ENCODE measurements around the gene B3GAT1. TPM values are rescaled to one million over a fixed set of nuclear protein-coding genes. Genes with fewer than 3 reads are reported as not detected.

Gene B3GAT1
- total and polyA plus RNA-seq, 2 donors (not counting 1 experiment from before 2014, with no cell fraction given): 0.06 TPM; not detected in 1

GRCh38 chr11:134384406-134384805 is 27.6 kb downstream of the B3GAT1 start:
- Mint-ChIP-seq H3K4me3 (no peak overlapping the region), H3K9me3 (ENCODE audit: insufficient read depth) (no peaks in the 10 kb centered on the region), H3K27ac (no peak overlapping the region), H3K4me1 (no peaks in the 10 kb centered on the region), H3K27me3 (peaks cover 4% of the 10 kb centered on the region)
- H3K27ac ChIP-seq (ENCODE audit: low read length in 2 of 2): no peak overlapping the region
- intact Hi-C loops (cut with micrococcal nuclease): no loop called here
- no peaks in the 10 kb centered on the region for H3K27me3 ChIP-seq (replicated peaks in 1 of 4; ENCODE audit: control extremely low read depth in 1 of 4, control insufficient read depth in 3 of 4, insufficient read depth in 4 of 4, low read length in 3 of 4)
- DNase-seq (no peak), ATAC-seq (ENCODE audit: low read depth) (no peak)
- no peak for TF ChIP-seq EZH2 (IDR thresholded peaks at IDR 0.05; ENCODE audit: borderline replicate concordance, insufficient read depth, low read depth, low read length, poor library complexity, severe bottlenecking)
- TF ChIP-seq CTCF (IDR thresholded peaks at IDR 0.05): no peak
- H3K9ac ChIP-seq (ENCODE audit: low read length): no peak overlapping the region
- no peaks in the 10 kb centered on the region for H3K36me3 ChIP-seq (replicated peaks in 1 of 2; ENCODE audit: control extremely low read depth in 1 of 2, control insufficient read depth in 1 of 2, extremely low read depth in 1 of 2, insufficient read depth in 2 of 2, low read length in 1 of 2)
- no peak overlapping the region for H3K4me3 ChIP-seq (ENCODE audit: control extremely low read depth in 1 of 5, extremely low read depth in 1 of 5, insufficient read depth in 1 of 5, low read depth in 2 of 5, low read length in 4 of 5)
- 58% methylated on average over 13 of the region's 14 CpGs for WGBS (ENCODE audit: insufficient coverage)
- H2AFZ ChIP-seq (ENCODE audit: insufficient read depth, low read depth, low read length, poor library complexity, severe bottlenecking): no peak overlapping the region
- peaks cover 0 to 3% (median 0%) of the 10 kb centered on the region in 3 donors for H3K9me3 ChIP-seq (ENCODE audit: control extremely low read depth in 1 of 3, control insufficient read depth in 2 of 3, insufficient read depth in 1 of 3, low read length in 2 of 3)
- no peaks in the 10 kb centered on the region for H3K4me1 ChIP-seq (ENCODE audit: control insufficient read depth in 2 of 2, insufficient read depth in 2 of 2, low read length in 2 of 2)
- no peaks in the 10 kb centered on the region for H3K79me2 ChIP-seq (ENCODE audit: control insufficient read depth, insufficient read depth, low read length)
- H3K4me2 ChIP-seq (replicated peaks; ENCODE audit: low read depth, low read length, poor library complexity, severe bottlenecking): no peak overlapping the region
- ChIA-PET CTCF (no interaction called here), POLR2A (no interaction called here)
- no peaks in the 10 kb centered on the region for H4K20me1 ChIP-seq (ENCODE audit: control insufficient read depth, insufficient read depth, low read length, poor library complexity, severe bottlenecking)

GRCh38 chr11:134383576-134384221 is 28.3 kb downstream of the B3GAT1 start:
- Mint-ChIP-seq H3K4me3 (no peak overlapping the region), H3K4me1 (no peaks in the 10 kb centered on the region), H3K27me3 (peaks cover 4% of the 10 kb centered on the region), H3K9me3 (ENCODE audit: insufficient read depth) (no peaks in the 10 kb centered on the region), H3K27ac (no peak overlapping the region)
- 93% methylated on average over 77 of the region's 78 CpGs for WGBS (ENCODE audit: insufficient coverage)
- H3K27ac ChIP-seq (ENCODE audit: low read length in 2 of 2): no peak overlapping the region
- no peaks in the 10 kb centered on the region for H4K20me1 ChIP-seq (ENCODE audit: control insufficient read depth, insufficient read depth, low read length, poor library complexity, severe bottlenecking)
- ATAC-seq (ENCODE audit: low read depth) (no peak), DNase-seq (no peak)
- no peak overlapping the region for H3K9ac ChIP-seq (ENCODE audit: low read length)
- no peak overlapping the region for H3K4me2 ChIP-seq (replicated peaks; ENCODE audit: low read depth, low read length, poor library complexity, severe bottlenecking)
- no peak overlapping the region for H2AFZ ChIP-seq (ENCODE audit: insufficient read depth, low read depth, low read length, poor library complexity, severe bottlenecking)
- H3K36me3 ChIP-seq (replicated peaks in 1 of 2; ENCODE audit: control extremely low read depth in 1 of 2, control insufficient read depth in 1 of 2, extremely low read depth in 1 of 2, insufficient read depth in 2 of 2, low read length in 1 of 2): no peaks in the 10 kb centered on the region
- no peak overlapping the region for H3K4me3 ChIP-seq (ENCODE audit: control extremely low read depth in 1 of 5, extremely low read depth in 1 of 5, insufficient read depth in 1 of 5, low read depth in 2 of 5, low read length in 4 of 5)
- CTCF ChIA-PET: no interaction called here
- no peaks in the 10 kb centered on the region for H3K79me2 ChIP-seq (ENCODE audit: control insufficient read depth, insufficient read depth, low read length)
- POLR2A ChIA-PET: no interaction called here
- TF ChIP-seq EZH2 (IDR thresholded peaks at IDR 0.05; ENCODE audit: borderline replicate concordance, insufficient read depth, low read depth, low read length, poor library complexity, severe bottlenecking) (no peak), CTCF (IDR thresholded peaks at IDR 0.05) (no peak)
- intact Hi-C loops (cut with micrococcal nuclease): no loop called here
- no peaks in the 10 kb centered on the region for H3K4me1 ChIP-seq (ENCODE audit: control insufficient read depth in 2 of 2, insufficient read depth in 2 of 2, low read length in 2 of 2)
- peaks cover 0 to 3% (median 0%) of the 10 kb centered on the region in 3 donors for H3K9me3 ChIP-seq (ENCODE audit: control extremely low read depth in 1 of 3, control insufficient read depth in 2 of 3, insufficient read depth in 1 of 3, low read length in 2 of 3)
- H3K27me3 ChIP-seq (replicated peaks in 1 of 4; ENCODE audit: control extremely low read depth in 1 of 4, control insufficient read depth in 3 of 4, insufficient read depth in 4 of 4, low read length in 3 of 4): no peaks in the 10 kb centered on the region

All from B cell (primary cell).